Liver (tissue), 9 donors: ENCODE data around the gene ZNF740. TPM values are rescaled to one million over a fixed set of nuclear protein-coding genes. Genes with fewer than 3 reads are reported as not detected.

Experiments
- DNase-seq: peaks from one replicate; pipeline ENCODE4 v3.0.0-alpha.2; 2017; ENCODE audit warnings: low spot score
- H3K27ac ChIP-seq, 2 donors: one replicate each; pipeline ENCODE4 v1.7.0; 2013; ENCODE audit warnings: inconsistent platforms in 2 of 2, low read length in 2 of 2, control low read depth in 1 of 2, low read depth in 1 of 2, mild to moderate bottlenecking in 1 of 2
- H3K27me3 ChIP-seq, 4 donors: one replicate each; pipeline versions ENCODE4 v1.6.1 to v1.7.0; 2013; ENCODE audit warnings: low read length in 3 of 4, inconsistent platforms in 1 of 4, mild to moderate bottlenecking in 1 of 4, moderate library complexity in 1 of 4; ENCODE audit not compliant: control insufficient read depth in 4 of 4, insufficient read depth in 4 of 4
- H3K36me3 ChIP-seq, 4 donors: one replicate each; pipeline versions ENCODE4 v1.6.1 to v1.7.0; 2013; ENCODE audit warnings: low read length in 3 of 4, mild to moderate bottlenecking in 3 of 4, low read depth in 1 of 4, moderate library complexity in 1 of 4; ENCODE audit not compliant: control insufficient read depth in 4 of 4, insufficient read depth in 3 of 4
- H3K4me1 ChIP-seq, 4 donors: one replicate each; pipeline versions ENCODE4 v1.6.1 to v1.7.0; 2013; ENCODE audit warnings: low read length in 3 of 4, mild to moderate bottlenecking in 3 of 4, moderate library complexity in 1 of 4; ENCODE audit not compliant: control insufficient read depth in 4 of 4, insufficient read depth in 4 of 4
- H3K4me3 ChIP-seq, 3 donors: one replicate each; pipeline versions ENCODE4 v1.6.1 to v1.7.0; 2013; ENCODE audit warnings: low read length in 3 of 3, control low read depth in 1 of 3, low read depth in 1 of 3, mild to moderate bottlenecking in 1 of 3
- H3K9ac ChIP-seq, 2 donors: one replicate each; pipeline ENCODE4 v1.7.0; 2013; ENCODE audit warnings: low read length in 2 of 2, mild to moderate bottlenecking in 2 of 2, moderate library complexity in 2 of 2, control low read depth in 1 of 2, low read depth in 1 of 2
- H3K9me3 ChIP-seq, 4 donors: one replicate each; pipeline versions ENCODE4 v1.6.1 to v1.7.0; 2013; ENCODE audit warnings: low read length in 3 of 4; ENCODE audit not compliant: control insufficient read depth in 4 of 4
- EGR1 ChIP-seq, 2 donors: IDR thresholded peaks; 2 replicates each; pipeline ENCODE4 v1.6.1; 2016 to 2018; ENCODE audit warnings: antibody characterized with exemption in 2 of 2, low read depth in 2 of 2
- FOXA1 ChIP-seq: IDR thresholded peaks from 2 replicates; pipeline ENCODE4 v1.6.1; 2016; ENCODE audit warnings: antibody characterized with exemption
- FOXA2 ChIP-seq: IDR thresholded peaks from 2 replicates; pipeline ENCODE4 v1.6.1; 2016; ENCODE audit warnings: antibody characterized with exemption
- GABPA ChIP-seq, 2 donors: IDR thresholded peaks in 1 of 2; conservative IDR thresholded peaks in 1 of 2; 2 replicates each; pipeline ENCODE4 v1.6.1; 2016; ENCODE audit warnings: antibody characterized with exemption in 2 of 2, mild to moderate bottlenecking in 1 of 2, moderate library complexity in 1 of 2
- HNF4A ChIP-seq, 2 donors: conservative IDR thresholded peaks; 2 replicates each; pipeline ENCODE4 v1.6.1; 2016; ENCODE audit warnings: antibody characterized with exemption in 2 of 2, mild to moderate bottlenecking in 2 of 2
- HNF4G ChIP-seq: IDR thresholded peaks from 2 replicates; pipeline ENCODE4 v1.6.1; 2016; ENCODE audit warnings: antibody characterized with exemption
- JUND ChIP-seq, 2 donors: IDR thresholded peaks; 2 replicates each; pipeline ENCODE4 v1.6.1; 2016; ENCODE audit warnings: antibody characterized with exemption in 2 of 2
- NR2F2 ChIP-seq: IDR thresholded peaks from 2 replicates; pipeline ENCODE4 v1.6.1; 2016; ENCODE audit warnings: antibody characterized with exemption
- RAD21 ChIP-seq, 2 donors: IDR thresholded peaks; 2 replicates each; pipeline ENCODE4 v1.6.1; 2016; ENCODE audit warnings: antibody characterized with exemption in 2 of 2, mild to moderate bottlenecking in 2 of 2
- TAF1 ChIP-seq: conservative IDR thresholded peaks from 2 replicates; pipeline ENCODE4 v1.6.1; 2016; ENCODE audit warnings: antibody characterized with exemption, mild to moderate bottlenecking
- YY1 ChIP-seq: IDR thresholded peaks from 2 replicates; pipeline ENCODE4 v1.6.1; 2016; ENCODE audit warnings: antibody characterized with exemption, mild to moderate bottlenecking
- WGBS: extraction: QIAGEN DNeasy Blood & Tissue Kit; methylation state at CpG from one replicate; pipeline ENCODE4 v1.1.7; 2013; 5-methylcytosine and 5-hydroxymethylcytosine counted together
- polyA plus RNA-seq, 2 donors: library from polyadenylated mRNA; stranded (reverse) in 1 of 2; unstranded in 1 of 2; fragments of 200-250 nt in 1 of 2; fragments of >200 nt in 1 of 2; fragmentation: Nextera tagmentation in 1 of 2; extraction: Ambion mirVana in 1 of 2; gene quantifications; one replicate each; pipeline versions ENCODE4 v1.2.1 to v1.2.3, GENCODE V29; 2013 to 2015
- total RNA-seq, 2 donors: library from RNA; depleted of rRNA; stranded (reverse); fragments of >200 nt; gene quantifications; one replicate each; pipeline ENCODE4 v1.2.3, GENCODE V29; 2014
- TF ChIP-seq, protein P1 (sequence below): IDR thresholded peaks from 2 replicates; pipeline ENCODE4 v1.6.1; 2016; ENCODE audit warnings: antibody characterized with exemption, mild to moderate bottlenecking
- TF ChIP-seq, protein P2 (sequence below): IDR thresholded peaks from 2 replicates; pipeline ENCODE4 v1.6.1; 2016; ENCODE audit warnings: antibody characterized with exemption
- TF ChIP-seq, protein P3 (sequence below): IDR thresholded peaks from 2 replicates; pipeline ENCODE4 v1.6.1; 2016; ENCODE audit warnings: antibody characterized with exemption
- TF ChIP-seq, protein P4 (sequence below): fragments of 150-350 bp; IDR thresholded peaks from 2 replicates; pipeline ENCODE4 v1.5.1; 2017; ENCODE audit warnings: improper control_type of control experiment, low read depth, low read length; ENCODE audit not compliant: missing input control
- TF ChIP-seq, protein P5 (sequence below): IDR thresholded peaks from 2 replicates; pipeline ENCODE4 v1.6.1; 2016; ENCODE audit warnings: antibody characterized with exemption
- donor health status: healthy.
- donor health status: healthy.
- donor health status: healthy.
- donor health status: healthy.
- donor health status: healthy.

ZNF740 gene
- total and polyA plus RNA-seq, 4 donors, result 1.4 to 14.4 (median 6.3) TPM

DNA sequence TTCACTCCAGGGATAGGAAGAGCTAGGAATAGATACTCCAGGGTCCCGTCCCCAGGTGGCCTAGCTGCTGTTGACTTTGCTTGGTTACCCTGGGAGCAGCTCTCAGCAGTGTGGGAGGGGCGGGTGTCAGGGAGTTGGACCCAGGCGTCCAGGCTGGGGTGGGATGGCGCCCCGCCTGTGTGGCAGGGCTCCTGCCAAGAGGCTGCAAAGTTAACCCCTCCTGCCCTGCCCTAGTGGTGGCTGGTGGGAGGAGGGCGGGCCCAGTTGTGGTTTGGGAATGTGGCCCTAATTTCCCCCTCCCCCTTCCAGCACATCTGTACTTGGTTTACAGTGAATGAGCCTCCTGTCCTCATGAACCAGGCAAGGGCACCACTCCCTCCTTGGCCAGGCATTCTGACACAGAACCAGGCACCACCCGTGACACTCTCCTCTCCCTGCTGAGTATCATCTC, 53.2 kb downstream of the ZNF740 start:
- Histone ChIP-seq H3K4me3 (no peak overlapping the region), H3K27ac (no peak overlapping the region), H3K36me3 (no peaks in the 10 kb centered on the region), H3K9me3 (no peaks in the 10 kb centered on the region), H3K27me3 (peaks cover 0 to 15% (median 0%) of the 10 kb centered on the region in 4 donors), H3K9ac (no peak overlapping the region), H3K4me1 (peaks cover 0 to 4% (median 2%) of the 10 kb centered on the region in 4 donors)
- TF ChIP-seq, protein P1, sequence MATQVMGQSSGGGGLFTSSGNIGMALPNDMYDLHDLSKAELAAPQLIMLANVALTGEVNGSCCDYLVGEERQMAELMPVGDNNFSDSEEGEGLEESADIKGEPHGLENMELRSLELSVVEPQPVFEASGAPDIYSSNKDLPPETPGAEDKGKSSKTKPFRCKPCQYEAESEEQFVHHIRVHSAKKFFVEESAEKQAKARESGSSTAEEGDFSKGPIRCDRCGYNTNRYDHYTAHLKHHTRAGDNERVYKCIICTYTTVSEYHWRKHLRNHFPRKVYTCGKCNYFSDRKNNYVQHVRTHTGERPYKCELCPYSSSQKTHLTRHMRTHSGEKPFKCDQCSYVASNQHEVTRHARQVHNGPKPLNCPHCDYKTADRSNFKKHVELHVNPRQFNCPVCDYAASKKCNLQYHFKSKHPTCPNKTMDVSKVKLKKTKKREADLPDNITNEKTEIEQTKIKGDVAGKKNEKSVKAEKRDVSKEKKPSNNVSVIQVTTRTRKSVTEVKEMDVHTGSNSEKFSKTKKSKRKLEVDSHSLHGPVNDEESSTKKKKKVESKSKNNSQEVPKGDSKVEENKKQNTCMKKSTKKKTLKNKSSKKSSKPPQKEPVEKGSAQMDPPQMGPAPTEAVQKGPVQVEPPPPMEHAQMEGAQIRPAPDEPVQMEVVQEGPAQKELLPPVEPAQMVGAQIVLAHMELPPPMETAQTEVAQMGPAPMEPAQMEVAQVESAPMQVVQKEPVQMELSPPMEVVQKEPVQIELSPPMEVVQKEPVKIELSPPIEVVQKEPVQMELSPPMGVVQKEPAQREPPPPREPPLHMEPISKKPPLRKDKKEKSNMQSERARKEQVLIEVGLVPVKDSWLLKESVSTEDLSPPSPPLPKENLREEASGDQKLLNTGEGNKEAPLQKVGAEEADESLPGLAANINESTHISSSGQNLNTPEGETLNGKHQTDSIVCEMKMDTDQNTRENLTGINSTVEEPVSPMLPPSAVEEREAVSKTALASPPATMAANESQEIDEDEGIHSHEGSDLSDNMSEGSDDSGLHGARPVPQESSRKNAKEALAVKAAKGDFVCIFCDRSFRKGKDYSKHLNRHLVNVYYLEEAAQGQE, result no peak
- TF ChIP-seq JUND (IDR thresholded peaks at IDR 0.05) (no peak), HNF4G (no peak), HNF4A (conservative IDR thresholded peaks at IDR 0.05) (no peak), FOXA1 (no peak), TAF1 (no peak), NR2F2 (no peak), YY1 (no peak), EGR1 (IDR thresholded peaks at IDR 0.05; ENCODE audit: low read depth in 2 of 2) (no peak), RAD21 (IDR thresholded peaks at IDR 0.05) (no peak)
- TF ChIP-seq, protein P2, sequence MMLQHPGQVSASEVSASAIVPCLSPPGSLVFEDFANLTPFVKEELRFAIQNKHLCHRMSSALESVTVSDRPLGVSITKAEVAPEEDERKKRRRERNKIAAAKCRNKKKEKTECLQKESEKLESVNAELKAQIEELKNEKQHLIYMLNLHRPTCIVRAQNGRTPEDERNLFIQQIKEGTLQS, result no peak
- TF ChIP-seq, protein P3, sequence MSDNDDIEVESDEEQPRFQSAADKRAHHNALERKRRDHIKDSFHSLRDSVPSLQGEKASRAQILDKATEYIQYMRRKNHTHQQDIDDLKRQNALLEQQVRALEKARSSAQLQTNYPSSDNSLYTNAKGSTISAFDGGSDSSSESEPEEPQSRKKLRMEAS, result no peak
- TF ChIP-seq, protein P4, sequence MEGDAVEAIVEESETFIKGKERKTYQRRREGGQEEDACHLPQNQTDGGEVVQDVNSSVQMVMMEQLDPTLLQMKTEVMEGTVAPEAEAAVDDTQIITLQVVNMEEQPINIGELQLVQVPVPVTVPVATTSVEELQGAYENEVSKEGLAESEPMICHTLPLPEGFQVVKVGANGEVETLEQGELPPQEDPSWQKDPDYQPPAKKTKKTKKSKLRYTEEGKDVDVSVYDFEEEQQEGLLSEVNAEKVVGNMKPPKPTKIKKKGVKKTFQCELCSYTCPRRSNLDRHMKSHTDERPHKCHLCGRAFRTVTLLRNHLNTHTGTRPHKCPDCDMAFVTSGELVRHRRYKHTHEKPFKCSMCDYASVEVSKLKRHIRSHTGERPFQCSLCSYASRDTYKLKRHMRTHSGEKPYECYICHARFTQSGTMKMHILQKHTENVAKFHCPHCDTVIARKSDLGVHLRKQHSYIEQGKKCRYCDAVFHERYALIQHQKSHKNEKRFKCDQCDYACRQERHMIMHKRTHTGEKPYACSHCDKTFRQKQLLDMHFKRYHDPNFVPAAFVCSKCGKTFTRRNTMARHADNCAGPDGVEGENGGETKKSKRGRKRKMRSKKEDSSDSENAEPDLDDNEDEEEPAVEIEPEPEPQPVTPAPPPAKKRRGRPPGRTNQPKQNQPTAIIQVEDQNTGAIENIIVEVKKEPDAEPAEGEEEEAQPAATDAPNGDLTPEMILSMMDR, result no peak
- no peak for DNase-seq
- 42% methylated on average over 7 of the region's 7 CpGs for WGBS

DNA sequence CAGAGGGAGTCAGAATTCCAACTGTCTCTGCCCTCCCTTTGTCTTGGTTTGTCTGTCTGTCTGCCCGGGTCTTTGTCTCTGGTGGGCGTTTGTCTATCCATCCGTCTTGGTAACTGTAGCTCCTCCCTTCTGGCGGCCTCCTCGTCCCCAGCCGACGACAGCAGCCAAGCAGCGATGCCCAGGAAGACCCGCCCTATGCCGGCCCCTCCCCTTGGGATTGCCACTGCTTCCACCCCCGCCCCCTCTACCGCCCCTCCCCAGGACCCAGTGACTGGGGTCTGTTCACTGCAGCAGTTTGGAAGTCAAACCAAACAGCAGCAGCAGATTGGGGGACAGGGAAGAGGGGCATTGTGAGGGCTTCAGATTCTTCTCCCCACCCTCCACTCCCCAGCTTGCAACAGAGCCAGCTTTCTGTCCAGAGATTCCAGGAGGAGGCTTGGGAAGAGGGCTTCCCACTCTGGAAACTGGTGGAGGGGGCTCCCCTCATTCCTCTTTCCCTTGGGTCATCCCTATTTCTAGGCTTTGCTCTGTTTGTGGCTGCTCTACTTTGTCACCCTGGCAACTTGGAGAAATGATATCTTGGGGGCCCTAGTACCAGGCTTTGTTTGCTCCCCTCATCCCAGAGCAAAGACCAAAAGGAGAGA, 53.9 kb downstream of the ZNF740 start:
- DNase-seq, result no peak
- no peak overlapping the region for H3K9ac ChIP-seq
- H3K27ac ChIP-seq, result no peak overlapping the region
- H3K4me1 ChIP-seq, result peaks cover 0 to 4% (median 2%) of the 10 kb centered on the region in 4 donors
- 11% methylated on average over 12 of the region's 12 CpGs for WGBS
- H3K9me3 ChIP-seq, result no peaks in the 10 kb centered on the region
- H3K4me3 ChIP-seq, result no peak overlapping the region
- H3K36me3 ChIP-seq, result no peaks in the 10 kb centered on the region
- H3K27me3 ChIP-seq, result peaks cover 0 to 15% (median 0%) of the 10 kb centered on the region in 4 donors
- no peak for TF ChIP-seq GABPA (IDR thresholded peaks at IDR 0.05 in 1 of 2, conservative IDR thresholded peaks at IDR 0.05 in 1 of 2)
- no peak for TF ChIP-seq FOXA2
- TF ChIP-seq, protein P2, result no peak
- no peak for TF ChIP-seq EGR1 (IDR thresholded peaks at IDR 0.05; ENCODE audit: low read depth in 2 of 2)
- TF ChIP-seq, protein P3, result no peak
- TF ChIP-seq, protein P1, result no peak
- no peak for TF ChIP-seq HNF4A (conservative IDR thresholded peaks at IDR 0.05)
- TF ChIP-seq, protein P5, sequence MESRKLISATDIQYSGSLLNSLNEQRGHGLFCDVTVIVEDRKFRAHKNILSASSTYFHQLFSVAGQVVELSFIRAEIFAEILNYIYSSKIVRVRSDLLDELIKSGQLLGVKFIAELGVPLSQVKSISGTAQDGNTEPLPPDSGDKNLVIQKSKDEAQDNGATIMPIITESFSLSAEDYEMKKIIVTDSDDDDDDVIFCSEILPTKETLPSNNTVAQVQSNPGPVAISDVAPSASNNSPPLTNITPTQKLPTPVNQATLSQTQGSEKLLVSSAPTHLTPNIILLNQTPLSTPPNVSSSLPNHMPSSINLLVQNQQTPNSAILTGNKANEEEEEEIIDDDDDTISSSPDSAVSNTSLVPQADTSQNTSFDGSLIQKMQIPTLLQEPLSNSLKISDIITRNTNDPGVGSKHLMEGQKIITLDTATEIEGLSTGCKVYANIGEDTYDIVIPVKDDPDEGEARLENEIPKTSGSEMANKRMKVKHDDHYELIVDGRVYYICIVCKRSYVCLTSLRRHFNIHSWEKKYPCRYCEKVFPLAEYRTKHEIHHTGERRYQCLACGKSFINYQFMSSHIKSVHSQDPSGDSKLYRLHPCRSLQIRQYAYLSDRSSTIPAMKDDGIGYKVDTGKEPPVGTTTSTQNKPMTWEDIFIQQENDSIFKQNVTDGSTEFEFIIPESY, result no peak
- no peak for TF ChIP-seq HNF4G
- TF ChIP-seq YY1, result no peak
- no peak for TF ChIP-seq RAD21 (IDR thresholded peaks at IDR 0.05)
